HG02852 (cell line): ENCODE measurements around the gene EVC2.

Source experiments
- ATAC-seq: cut with Tn5 transposase; IDR thresholded peaks from one replicate; pipeline ENCODE4 v1.9.1; 2021; ENCODE audit warnings: mild to moderate bottlenecking, moderate library complexity; ENCODE audit not compliant: unreplicated experiment

EVC2 gene

GRCh38 chr4:5708449-5709206 lies at the start of gene EVC2:
TSS of gene EVC2 (minus strand) at chr4:5708559. CDS start at chr4:5708513, 46 bp downstream.
- ATAC-seq: no peak

DNA sequence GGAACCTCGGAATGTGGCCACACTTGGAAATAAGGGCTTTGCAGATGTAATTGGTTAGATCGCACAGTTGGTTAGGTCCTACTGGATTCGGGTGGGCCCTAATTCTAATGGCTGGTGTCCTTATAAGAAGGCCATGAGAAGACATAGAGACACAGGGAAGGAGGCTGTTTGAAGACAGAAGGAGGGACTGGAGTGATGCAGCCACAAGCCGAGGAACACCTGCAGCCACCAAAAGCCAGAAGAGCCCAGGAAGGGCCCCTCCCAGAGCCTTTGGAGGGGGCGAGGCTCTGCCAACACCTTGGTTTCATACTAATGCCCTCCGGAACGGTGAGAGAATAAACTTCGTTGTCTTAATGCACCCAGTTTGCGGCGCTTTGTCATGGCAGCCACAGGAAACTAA lies 49.6 kb upstream of the EVC2 start:
- ATAC-seq: no peak

DNA sequence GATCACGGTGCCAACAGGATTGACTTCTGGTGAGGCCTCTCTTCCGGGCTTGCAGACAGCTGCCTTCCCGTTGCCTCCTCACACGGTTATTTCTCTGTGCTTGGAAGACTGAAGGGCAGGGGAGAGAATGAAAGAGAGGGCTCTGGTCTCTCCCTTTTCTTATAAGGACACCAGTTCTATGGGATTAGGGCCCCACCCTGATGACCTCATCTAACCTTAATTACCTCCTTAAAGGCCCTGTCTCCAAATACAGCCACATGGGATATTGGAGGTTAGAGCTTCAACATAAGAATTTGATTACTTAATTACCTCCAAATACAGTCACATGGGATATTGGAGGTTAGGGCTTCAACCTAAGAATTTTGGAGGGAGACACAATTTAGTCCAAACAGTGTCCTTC lies 49.2 kb upstream of the EVC2 start:
- no peak for ATAC-seq

- ATAC-seq: no peak
These were observed 48.7 kb upstream of the EVC2 start for GRCh38 chr4:5757091-5757490.

DNA sequence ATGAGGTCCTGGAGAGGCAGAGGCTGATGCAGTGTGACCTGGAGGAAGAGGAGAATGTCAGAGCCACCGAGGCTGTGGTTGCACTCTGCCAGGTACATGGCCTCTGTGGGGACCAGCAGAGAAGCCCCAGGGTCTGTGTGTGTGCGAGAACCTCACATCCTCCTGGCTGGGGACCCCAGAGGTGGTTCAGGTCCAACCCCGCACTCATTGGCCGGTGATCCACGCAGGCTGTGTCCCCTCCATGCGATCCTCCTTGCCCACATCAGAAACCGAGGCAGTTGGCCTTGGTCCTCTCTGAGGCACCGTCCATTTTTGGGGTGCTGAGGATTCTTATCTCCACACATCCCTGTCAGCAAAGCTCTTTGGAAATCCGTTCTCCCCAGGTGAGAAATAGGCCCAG lies 47.9 kb upstream of the EVC2 start:
- no peak for ATAC-seq

DNA sequence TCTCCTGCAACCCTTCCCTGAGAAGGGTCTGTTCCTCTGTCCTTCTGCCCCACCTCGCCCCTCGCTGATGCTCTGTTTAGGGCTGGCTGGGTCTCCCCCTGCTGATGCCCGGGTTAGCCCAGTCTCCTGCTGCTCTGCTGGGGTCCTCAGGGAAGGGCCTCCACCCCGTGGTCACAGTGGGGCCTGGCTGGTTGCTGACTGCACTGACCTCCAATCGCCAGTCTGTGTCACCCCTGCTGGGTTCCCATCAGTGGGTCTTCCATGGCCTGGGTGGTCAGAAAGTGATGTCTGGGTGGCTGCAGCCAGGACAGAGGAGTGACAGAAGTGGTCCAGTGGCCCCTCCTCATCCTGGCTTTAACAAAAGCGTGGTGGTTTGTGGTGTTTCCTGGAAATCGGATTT lies 47.3 kb upstream of the EVC2 start:
- ATAC-seq: no peak

GRCh38 chr4:5755161-5755560 lies 46.8 kb upstream of the EVC2 start:
- ATAC-seq: no peak

GRCh38 chr4:5754529-5754881 lies 46.1 kb upstream of the EVC2 start:
- ATAC-seq: no peak

DNA sequence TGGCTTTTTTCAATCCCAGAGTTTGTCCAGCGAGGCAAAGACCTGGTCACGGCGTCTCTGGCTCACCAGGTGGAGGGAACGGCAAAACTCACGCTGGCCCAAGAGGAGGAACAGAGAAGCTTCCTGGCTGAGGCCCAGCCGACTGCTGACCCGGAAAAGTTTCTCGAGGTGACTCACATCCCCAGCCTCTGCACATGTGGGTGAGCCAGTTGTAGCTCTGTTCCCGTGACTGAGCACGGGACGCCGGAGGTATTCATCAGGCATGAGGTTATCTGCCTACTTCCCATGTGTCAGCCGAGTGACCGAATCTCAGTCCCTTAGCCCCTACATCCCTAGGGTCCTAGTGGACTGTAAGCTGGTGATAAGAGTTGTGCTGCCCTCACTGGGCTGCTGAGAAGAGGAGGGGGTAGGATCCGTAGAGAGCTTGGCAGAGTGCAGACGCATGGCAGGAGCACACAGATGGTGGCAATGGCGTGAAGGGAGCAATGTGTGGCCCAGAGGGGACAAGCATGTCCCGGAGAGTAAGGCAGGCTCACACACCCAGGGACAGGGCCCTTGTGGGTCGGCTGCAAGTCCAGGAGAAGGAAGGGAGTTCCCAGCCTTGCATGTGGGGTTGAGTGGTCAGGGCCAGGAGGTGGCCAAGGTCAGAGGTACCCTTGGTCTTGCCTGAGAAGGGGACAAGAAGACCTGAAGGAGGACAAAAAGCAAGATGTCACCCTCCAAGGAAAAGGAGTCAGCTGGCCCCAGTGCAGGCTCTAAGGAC lies 45.6 kb upstream of the EVC2 start:
- no peak for ATAC-seq

DNA sequence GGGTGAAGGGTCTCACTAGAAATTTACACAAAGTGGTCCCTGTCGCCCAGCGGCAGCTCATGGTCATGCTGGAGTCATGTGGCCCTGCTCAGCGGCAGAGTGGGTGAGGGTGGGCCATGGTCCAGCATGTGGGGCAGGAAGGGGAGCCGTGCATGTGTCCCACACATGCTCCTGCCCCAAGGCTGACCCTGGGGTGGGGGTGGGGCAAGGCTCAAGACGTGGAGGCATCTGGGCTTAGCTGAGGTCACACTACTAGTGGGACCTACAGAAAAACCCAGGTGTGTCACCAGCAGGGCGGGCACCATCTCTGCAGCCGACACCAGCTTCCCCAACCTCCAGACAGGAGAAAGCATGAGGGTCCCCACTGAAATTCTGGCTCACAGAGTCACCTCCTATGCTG lies 45.0 kb upstream of the EVC2 start:
- ATAC-seq: no peak

GRCh38 chr4:5752376-5753184 lies 44.2 kb upstream of the EVC2 start:
- no peak for ATAC-seq

- ATAC-seq: no peak
These were observed 43.5 kb upstream of the EVC2 start for GRCh38 chr4:5751666-5752375.

- ATAC-seq: no peak
These were observed 42.7 kb upstream of the EVC2 start for GRCh38 chr4:5750946-5751665.

DNA sequence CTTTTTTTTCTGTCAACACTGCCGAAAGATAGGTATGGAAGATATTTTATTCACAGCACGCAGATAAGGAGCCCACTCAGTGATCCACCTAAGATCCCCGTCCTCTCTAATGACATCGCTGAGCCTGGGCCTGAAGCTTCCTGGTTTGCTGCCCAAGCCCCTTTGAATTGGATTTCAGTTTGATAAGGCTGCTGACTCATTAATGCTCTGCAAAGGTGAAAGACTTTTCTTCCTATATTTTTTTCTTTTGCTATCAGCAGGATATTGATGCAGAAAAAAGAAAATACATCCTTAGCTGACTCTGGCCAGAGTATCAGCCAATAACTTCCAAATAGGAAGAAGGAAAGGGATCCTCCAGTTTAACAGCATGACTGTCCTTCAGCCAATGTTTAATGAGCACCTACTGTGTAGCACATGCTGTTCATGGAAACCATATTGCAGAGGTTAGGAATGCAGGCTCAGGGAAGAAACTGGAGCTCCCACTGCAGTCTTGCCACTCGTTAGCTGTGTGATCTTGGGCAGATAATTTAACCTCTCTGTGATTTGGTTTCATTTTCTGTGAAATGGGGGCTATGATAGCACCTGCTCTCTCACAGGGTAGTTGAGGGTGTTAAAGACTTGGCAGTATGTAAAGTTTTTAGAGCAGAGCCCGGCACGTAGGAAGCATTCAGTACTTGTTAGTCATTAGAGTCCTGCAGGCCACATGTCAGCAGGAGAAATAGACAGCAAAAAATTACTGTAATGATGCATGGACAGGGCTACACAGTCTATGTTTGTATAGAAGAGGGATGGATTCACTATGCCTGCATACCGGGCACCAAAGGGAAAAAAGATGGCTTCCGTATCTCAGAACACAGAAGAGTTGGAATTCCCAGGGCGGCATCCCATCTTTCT lies 41.9 kb upstream of the EVC2 start:
- no peak for ATAC-seq

DNA sequence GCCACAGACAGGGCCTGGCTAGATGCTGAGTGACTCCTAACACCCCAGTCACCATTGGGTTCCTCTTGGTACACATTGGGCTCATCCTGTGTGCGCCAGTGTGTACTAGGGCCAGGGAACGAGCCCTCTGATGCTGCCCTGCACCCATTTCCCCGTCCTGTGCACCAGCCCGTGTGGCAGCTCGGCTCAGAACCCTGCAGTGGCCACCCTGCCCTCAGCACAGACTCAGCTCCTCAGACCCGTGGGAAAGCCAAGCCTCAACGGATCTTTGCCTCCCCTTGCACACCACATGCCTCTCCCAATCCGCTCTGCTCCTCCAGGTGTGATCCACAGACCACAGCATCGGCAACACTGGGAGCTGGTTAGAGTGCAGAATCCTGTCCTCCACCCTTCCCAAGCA lies 41.2 kb upstream of the EVC2 start:
- no peak for ATAC-seq

DNA sequence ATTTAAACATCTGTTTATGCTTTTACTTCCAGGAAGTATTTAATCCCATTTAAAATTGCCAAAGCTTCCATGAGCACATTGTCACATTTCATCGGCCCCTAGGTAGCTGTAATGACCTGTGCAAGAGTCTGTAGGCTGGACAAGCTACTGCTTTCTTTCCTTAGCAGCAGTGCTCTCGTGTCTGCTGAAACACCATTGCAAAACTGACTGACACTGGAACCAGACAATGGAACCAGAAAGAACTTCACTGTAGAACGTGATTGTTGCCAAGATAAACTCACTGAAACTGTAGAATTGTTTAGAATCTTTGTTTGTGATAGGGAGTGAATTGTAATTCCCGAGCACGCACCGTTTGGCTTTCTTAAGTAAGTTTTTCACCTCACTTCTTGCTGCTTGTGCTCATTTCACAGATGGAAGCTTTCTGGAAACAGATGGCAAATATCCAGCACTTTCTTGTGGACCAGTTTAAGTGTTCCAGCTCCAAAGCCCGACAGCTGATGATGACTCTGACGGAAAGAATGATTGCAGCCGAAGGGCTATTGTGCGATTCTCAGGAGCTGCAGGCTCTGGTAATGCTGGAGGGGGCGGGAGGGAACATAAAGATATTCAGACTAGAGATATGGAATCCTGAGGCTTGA lies 39.5 kb upstream of the EVC2 start:
- no peak for ATAC-seq

GRCh38 chr4:5746829-5747737 lies 38.7 kb upstream of the EVC2 start:
- ATAC-seq: no peak

- ATAC-seq: no peak
These were observed 37.9 kb upstream of the EVC2 start for GRCh38 chr4:5746250-5746649.
